MM.1S (cell line): Measurements from ENCODE around the gene SRP14.

Experiments used
- DNase-seq: peaks from one replicate; pipeline ENCODE4 v3.0.0-alpha.2; 2015
- H2AFZ ChIP-seq: fragments of 300-600 bp; sonication (generic); 2 replicates; pipeline ENCODE4 v1.6.0; 2016; ENCODE audit warnings: antibody characterized with exemption, low read length
- H3F3A ChIP-seq: fragments of 300-600 bp; sonication (generic); 2 replicates; pipeline ENCODE4 v1.6.1; 2016; ENCODE audit warnings: mild to moderate bottlenecking, antibody characterized with exemption, low read length, moderate library complexity, mixed read lengths; ENCODE audit not compliant: insufficient read depth
- H3K27ac ChIP-seq: fragments of 300-600 bp; sonication (generic); 2 replicates; pipeline ENCODE4 v1.5.1; 2016; ENCODE audit warnings: mild to moderate bottlenecking, low read length
- H3K27me3 ChIP-seq: fragments of 300-600 bp; sonication (generic); replicated peaks from 2 replicates; pipeline ENCODE4 v1.6.0; 2016; ENCODE audit warnings: low read length; ENCODE audit not compliant: insufficient read depth
- H3K36me3 ChIP-seq: fragments of 300-600 bp; sonication (generic); replicated peaks from 2 replicates; pipeline ENCODE4 v1.6.1; 2016; ENCODE audit warnings: mild to moderate bottlenecking, low read length, mixed read lengths; ENCODE audit not compliant: insufficient read depth
- H3K4me1 ChIP-seq: fragments of 300-600 bp; sonication (generic); 2 replicates; pipeline ENCODE4 v1.6.1; 2016; ENCODE audit warnings: low read length, mixed read lengths
- H3K4me2 ChIP-seq: fragments of 300-600 bp; sonication (generic); 2 replicates; pipeline ENCODE4 v1.6.0; 2016; ENCODE audit warnings: low read depth, low read length
- H3K4me3 ChIP-seq: fragments of 300-600 bp; sonication (generic); 2 replicates; pipeline ENCODE4 v1.5.1; 2016; ENCODE audit warnings: low read length, mixed read lengths
- H3K79me2 ChIP-seq: fragments of 300-600 bp; sonication (generic); 2 replicates; pipeline ENCODE4 v1.6.1; 2016; ENCODE audit warnings: mixed run types, low read length, mixed read lengths
- H3K9ac ChIP-seq: fragments of 300-600 bp; sonication (generic); 2 replicates; pipeline ENCODE4 v1.6.1; 2016; ENCODE audit warnings: low read length, mixed read lengths
- H3K9me2 ChIP-seq: fragments of 300-600 bp; sonication (generic); replicated peaks from 2 replicates; pipeline ENCODE4 v1.6.1; 2016; ENCODE audit warnings: mild to moderate bottlenecking, low read length, mixed read lengths; ENCODE audit not compliant: insufficient read depth
- H3K9me3 ChIP-seq: fragments of 300-600 bp; sonication (generic); replicated peaks from 2 replicates; pipeline ENCODE4 v1.6.1; 2016; ENCODE audit warnings: mild to moderate bottlenecking, low read length, mixed read lengths; ENCODE audit not compliant: insufficient read depth
- H4K20me1 ChIP-seq: fragments of 300-600 bp; sonication (generic); 2 replicates; pipeline ENCODE4 v1.6.1; 2016; ENCODE audit warnings: mild to moderate bottlenecking, low read length, moderate library complexity, mixed read lengths; ENCODE audit not compliant: insufficient read depth
- EZH2 ChIP-seq: fragments of 300-600 bp; sonication (generic); optimal IDR thresholded peaks from 2 replicates; pipeline ENCODE3; 2017; ENCODE audit warnings: low read depth, mild to moderate bottlenecking, antibody characterized with exemption, low read length, mixed read lengths
- EZH2phosphoT487 ChIP-seq: fragments of 300-600 bp; sonication (generic); IDR thresholded peaks from 2 replicates; pipeline ENCODE4 v1.6.1; 2018; ENCODE audit warnings: antibody characterized with exemption, low read length
- TF ChIP-seq, protein P1 (sequence below): fragments of 300-600 bp; sonication (generic); IDR thresholded peaks from 2 replicates; pipeline ENCODE4 v1.5.1; 2016; ENCODE audit warnings: antibody characterized with exemption, low read length, mixed read lengths

Gene SRP14

DNA sequence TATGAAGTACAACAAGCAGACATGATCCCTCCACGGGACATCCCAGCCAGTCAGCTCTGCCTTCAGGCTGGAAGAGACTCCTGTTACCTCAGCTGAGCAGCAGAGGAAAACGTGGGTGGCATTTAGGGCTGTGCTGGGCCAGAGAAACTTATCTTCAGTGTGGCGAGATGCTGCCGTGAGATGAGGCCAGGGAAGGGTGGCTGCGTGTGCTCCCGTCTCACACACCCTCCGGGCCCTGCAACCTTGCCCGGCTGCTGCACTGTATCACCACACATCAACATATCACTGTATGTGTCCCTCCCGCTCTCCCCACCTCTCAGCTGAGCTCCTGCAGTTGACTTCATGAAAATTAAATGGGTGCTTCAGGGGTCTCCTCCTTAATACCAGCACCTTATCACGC is 46.3 kb upstream of the SRP14 start:
- DNase-seq, result no peak
- Histone ChIP-seq H3K4me1 (peaks cover 6% of the 10 kb centered on the region), H3K27me3 (no peaks in the 10 kb centered on the region), H3F3A (0 out of 2 replicates have a peak, but pooled peaks cover 3% of the 10 kb centered on the region), H3K9me3 (no peaks in the 10 kb centered on the region), H3K4me3 (no peak overlapping the region), H3K27ac (no peak overlapping the region), H3K79me2 (no peaks in the 10 kb centered on the region), H4K20me1 (no peaks in the 10 kb centered on the region), H3K9ac (no peak overlapping the region), H3K4me2 (no peak overlapping the region), H3K9me2 (no peaks in the 10 kb centered on the region), H2AFZ (no peak overlapping the region), H3K36me3 (no peaks in the 10 kb centered on the region)
- TF ChIP-seq EZH2 (no peak), EZH2phosphoT487 (no peak)
- TF ChIP-seq, protein P1, sequence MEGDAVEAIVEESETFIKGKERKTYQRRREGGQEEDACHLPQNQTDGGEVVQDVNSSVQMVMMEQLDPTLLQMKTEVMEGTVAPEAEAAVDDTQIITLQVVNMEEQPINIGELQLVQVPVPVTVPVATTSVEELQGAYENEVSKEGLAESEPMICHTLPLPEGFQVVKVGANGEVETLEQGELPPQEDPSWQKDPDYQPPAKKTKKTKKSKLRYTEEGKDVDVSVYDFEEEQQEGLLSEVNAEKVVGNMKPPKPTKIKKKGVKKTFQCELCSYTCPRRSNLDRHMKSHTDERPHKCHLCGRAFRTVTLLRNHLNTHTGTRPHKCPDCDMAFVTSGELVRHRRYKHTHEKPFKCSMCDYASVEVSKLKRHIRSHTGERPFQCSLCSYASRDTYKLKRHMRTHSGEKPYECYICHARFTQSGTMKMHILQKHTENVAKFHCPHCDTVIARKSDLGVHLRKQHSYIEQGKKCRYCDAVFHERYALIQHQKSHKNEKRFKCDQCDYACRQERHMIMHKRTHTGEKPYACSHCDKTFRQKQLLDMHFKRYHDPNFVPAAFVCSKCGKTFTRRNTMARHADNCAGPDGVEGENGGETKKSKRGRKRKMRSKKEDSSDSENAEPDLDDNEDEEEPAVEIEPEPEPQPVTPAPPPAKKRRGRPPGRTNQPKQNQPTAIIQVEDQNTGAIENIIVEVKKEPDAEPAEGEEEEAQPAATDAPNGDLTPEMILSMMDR, result no peak

DNA sequence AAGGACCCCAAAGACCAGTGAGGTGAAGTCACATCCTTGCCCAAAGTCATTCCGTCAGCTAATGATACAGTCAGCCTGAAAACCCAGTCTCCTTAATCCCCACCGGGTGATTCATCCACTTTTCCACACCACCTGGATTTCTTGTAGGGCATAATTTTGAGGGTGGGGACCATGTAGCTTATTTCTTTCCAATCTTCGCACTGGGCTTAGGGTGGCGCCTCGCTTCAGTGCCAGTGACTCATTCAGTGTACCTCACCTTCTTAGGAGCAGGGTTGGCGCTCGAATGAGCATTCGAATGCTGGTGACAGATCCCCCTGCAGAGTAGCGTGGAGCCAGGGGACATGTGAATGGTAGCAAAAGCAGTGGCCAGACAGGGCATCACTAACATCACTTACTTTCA is 45.7 kb upstream of the SRP14 start:
- no peaks in the 10 kb centered on the region for H3K79me2 ChIP-seq
- H3K4me1 ChIP-seq, result peaks cover 6% of the 10 kb centered on the region
- H3F3A ChIP-seq, result 0 out of 2 replicates have a peak, but pooled peaks cover 3% of the 10 kb centered on the region
- H3K27me3 ChIP-seq, result no peaks in the 10 kb centered on the region
- no peak overlapping the region for H3K9ac ChIP-seq
- no peak overlapping the region for H3K4me2 ChIP-seq
- no peak for DNase-seq
- H3K36me3 ChIP-seq, result no peaks in the 10 kb centered on the region
- H3K27ac ChIP-seq, result no peak overlapping the region
- TF ChIP-seq EZH2phosphoT487 (no peak), EZH2 (no peak)
- TF ChIP-seq, protein P1, result no peak
- H4K20me1 ChIP-seq, result no peaks in the 10 kb centered on the region
- no peak overlapping the region for H3K4me3 ChIP-seq
- no peaks in the 10 kb centered on the region for H3K9me2 ChIP-seq
- H2AFZ ChIP-seq, result no peak overlapping the region
- H3K9me3 ChIP-seq, result no peaks in the 10 kb centered on the region

DNA sequence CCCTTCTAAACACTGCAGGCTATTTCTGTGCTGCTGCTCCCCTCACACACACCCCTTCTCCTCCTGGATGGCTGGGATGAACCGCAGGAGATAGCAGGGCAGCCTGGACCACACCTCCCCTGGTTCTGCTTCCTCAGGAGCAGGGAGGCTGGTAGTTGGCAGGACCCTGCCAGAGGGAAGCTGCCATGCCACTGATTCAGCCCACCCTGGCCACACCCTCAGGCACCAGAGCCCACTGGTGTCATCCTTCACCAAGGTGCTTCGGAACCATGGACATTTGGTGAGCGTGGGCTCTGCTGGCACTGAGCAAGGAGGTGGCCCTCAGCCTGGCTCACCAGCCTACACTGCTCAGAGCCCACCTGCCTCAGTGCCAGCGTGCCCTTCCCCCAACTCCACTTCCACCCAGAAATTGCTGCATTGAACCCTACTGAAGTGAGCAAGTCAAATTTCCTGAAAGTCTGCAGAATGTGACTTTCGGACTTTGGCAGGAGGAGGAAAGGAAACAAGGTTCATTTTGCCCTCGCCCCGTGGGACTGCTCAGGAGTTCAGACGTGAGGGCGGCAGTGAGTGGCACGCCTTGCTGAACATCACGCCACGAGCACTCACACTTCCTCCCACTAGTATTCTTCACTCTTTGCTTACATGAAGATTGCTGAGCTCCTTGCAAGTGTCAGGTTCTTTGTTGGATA is 43.4 kb upstream of the SRP14 start:
- no peaks in the 10 kb centered on the region for H4K20me1 ChIP-seq
- no peak overlapping the region for H3K27ac ChIP-seq
- no peaks in the 10 kb centered on the region for H3K79me2 ChIP-seq
- TF ChIP-seq, protein P1, result no peak
- TF ChIP-seq EZH2 (no peak), EZH2phosphoT487 (no peak)
- peak overlapping the region; percentile 49 for H3K4me3 ChIP-seq
- H3K4me2 ChIP-seq, result peak overlapping the region; percentile 74
- H3K9me2 ChIP-seq, result no peaks in the 10 kb centered on the region
- H3K27me3 ChIP-seq, result no peaks in the 10 kb centered on the region
- peak overlapping the region; percentile 41; the same call in 1 of the 2 replicates for H3K9ac ChIP-seq
- DNase-seq, result no peak
- 0 out of 2 replicates have a peak, but pooled peaks cover 3% of the 10 kb centered on the region for H3F3A ChIP-seq
- H3K4me1 ChIP-seq, result peaks cover 6% of the 10 kb centered on the region
- peak overlapping the region; percentile 89 for H2AFZ ChIP-seq
- no peaks in the 10 kb centered on the region for H3K9me3 ChIP-seq
- H3K36me3 ChIP-seq, result no peaks in the 10 kb centered on the region
